ENCODE data around the gene CRHR1. TPM values are rescaled to one million over a fixed set of nuclear protein-coding genes. Genes with fewer than 3 reads are reported as not detected.
A peak's percentile ranks its signal among the peaks of the same experiment; 100 is the strongest.

Gene CRHR1
- polyA plus RNA-seq, 3 donors: not detected

DNA sequence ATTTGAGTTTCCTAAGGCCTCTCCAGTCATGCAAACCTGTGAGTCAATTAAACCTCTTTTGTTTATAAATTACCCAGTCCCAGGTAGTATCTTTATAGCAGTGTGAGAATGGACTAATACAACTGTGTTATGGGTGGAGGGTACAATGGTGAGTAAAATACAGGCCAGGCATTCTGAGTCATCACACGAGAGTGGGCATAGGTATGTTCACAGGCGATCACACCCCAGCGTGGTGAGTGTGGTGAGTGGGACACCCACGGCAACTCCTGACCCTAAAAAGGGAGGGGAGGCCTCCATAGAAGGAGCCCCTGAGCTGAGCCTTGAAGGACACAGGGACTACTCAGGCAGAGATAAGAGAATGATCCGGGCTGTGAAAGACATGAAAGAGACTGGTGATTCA lies 87.6 kb downstream of the CRHR1 start:
- no peak overlapping the region for H3K27ac ChIP-seq (ENCODE audit: low read depth in 1 of 2, low read length in 2 of 2)
- intact Hi-C loops (cut with micrococcal nuclease): no loop called here
- Mint-ChIP-seq H3K4me1 (peaks cover 7% of the 10 kb centered on the region), H3K9me3 (peaks cover 0 to 11% (median 6%) of the 10 kb centered on the region in 7 donors), H3K4me3 (no peak overlapping the region), H3K27me3 (ENCODE audit: low read depth in 3 of 3) (peaks cover 2 to 18% (median 9%) of the 10 kb centered on the region in 3 donors), H3K27ac (no peak overlapping the region), H3K36me3 (no peaks in the 10 kb centered on the region)
- no peak overlapping the region for H3K9ac ChIP-seq (ENCODE audit: insufficient read depth, low read length, poor library complexity, severe bottlenecking)
- no peaks in the 10 kb centered on the region for H4K20me1 ChIP-seq (ENCODE audit: insufficient read depth, low read length)
- H3K4me1 ChIP-seq (ENCODE audit: control insufficient read depth in 1 of 2, insufficient read depth in 2 of 2, low read length in 2 of 2): no peaks in the 10 kb centered on the region
- no peaks in the 10 kb centered on the region for H3K27me3 ChIP-seq (ENCODE audit: control insufficient read depth in 2 of 2, insufficient read depth in 2 of 2, low read length in 2 of 2)
- H3K4me3 ChIP-seq (replicated peaks in 1 of 3; ENCODE audit: low read depth in 2 of 3, low read length in 3 of 3): no peak overlapping the region
- H3K4me2 ChIP-seq (replicated peaks; ENCODE audit: extremely low read depth, low read length, poor library complexity, severe bottlenecking): no peak overlapping the region
- 93% methylated on average over 5 of the region's 5 CpGs for WGBS (ENCODE audit: insufficient coverage)
- no peaks in the 10 kb centered on the region for H3K9me3 ChIP-seq (replicated peaks in 1 of 2; ENCODE audit: control insufficient read depth in 1 of 2, insufficient read depth in 1 of 2, low read length in 2 of 2)
- no peaks in the 10 kb centered on the region for H3K79me2 ChIP-seq (ENCODE audit: insufficient read depth, low read length)
- no peaks in the 10 kb centered on the region for H3K36me3 ChIP-seq (replicated peaks in 1 of 2; ENCODE audit: control insufficient read depth in 1 of 2, insufficient read depth in 2 of 2, low read length in 2 of 2)
- TF ChIP-seq, protein P1, sequence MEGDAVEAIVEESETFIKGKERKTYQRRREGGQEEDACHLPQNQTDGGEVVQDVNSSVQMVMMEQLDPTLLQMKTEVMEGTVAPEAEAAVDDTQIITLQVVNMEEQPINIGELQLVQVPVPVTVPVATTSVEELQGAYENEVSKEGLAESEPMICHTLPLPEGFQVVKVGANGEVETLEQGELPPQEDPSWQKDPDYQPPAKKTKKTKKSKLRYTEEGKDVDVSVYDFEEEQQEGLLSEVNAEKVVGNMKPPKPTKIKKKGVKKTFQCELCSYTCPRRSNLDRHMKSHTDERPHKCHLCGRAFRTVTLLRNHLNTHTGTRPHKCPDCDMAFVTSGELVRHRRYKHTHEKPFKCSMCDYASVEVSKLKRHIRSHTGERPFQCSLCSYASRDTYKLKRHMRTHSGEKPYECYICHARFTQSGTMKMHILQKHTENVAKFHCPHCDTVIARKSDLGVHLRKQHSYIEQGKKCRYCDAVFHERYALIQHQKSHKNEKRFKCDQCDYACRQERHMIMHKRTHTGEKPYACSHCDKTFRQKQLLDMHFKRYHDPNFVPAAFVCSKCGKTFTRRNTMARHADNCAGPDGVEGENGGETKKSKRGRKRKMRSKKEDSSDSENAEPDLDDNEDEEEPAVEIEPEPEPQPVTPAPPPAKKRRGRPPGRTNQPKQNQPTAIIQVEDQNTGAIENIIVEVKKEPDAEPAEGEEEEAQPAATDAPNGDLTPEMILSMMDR (IDR thresholded peaks at IDR 0.05): no peak
- no peak overlapping the region for H2AFZ ChIP-seq (ENCODE audit: insufficient read depth, low read depth, low read length, poor library complexity, severe bottlenecking)
- no peak for DNase-seq

DNA sequence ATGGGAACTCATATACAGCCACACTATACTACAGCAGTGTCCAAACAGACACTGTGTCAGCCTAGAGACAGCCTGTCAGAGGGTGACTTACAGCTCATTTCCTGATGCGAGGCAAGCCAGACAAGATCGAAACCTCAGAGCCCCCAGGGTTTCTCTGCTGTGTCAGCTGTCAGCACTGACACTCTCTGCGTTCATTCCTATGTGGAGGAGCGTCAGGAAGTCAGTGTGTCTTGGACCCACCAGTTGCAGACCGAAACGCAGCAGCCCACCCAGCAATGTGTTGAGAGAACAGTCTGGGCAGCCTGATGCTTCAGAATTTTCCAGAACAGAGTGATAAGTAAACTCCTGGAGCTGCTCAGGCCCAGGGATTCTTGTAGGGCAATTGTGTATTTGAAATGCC lies 89.6 kb downstream of the CRHR1 start:
- Histone ChIP-seq H3K9me3 (replicated peaks in 1 of 2; ENCODE audit: control insufficient read depth in 1 of 2, insufficient read depth in 1 of 2, low read length in 2 of 2) (no peaks in the 10 kb centered on the region), H3K4me1 (ENCODE audit: control insufficient read depth in 1 of 2, insufficient read depth in 2 of 2, low read length in 2 of 2) (no peaks in the 10 kb centered on the region), H3K36me3 (replicated peaks in 1 of 2; ENCODE audit: control insufficient read depth in 1 of 2, insufficient read depth in 2 of 2, low read length in 2 of 2) (no peaks in the 10 kb centered on the region), H4K20me1 (ENCODE audit: insufficient read depth, low read length) (no peaks in the 10 kb centered on the region), H3K4me2 (replicated peaks; ENCODE audit: extremely low read depth, low read length, poor library complexity, severe bottlenecking) (no peak overlapping the region), H2AFZ (ENCODE audit: insufficient read depth, low read depth, low read length, poor library complexity, severe bottlenecking) (no peak overlapping the region), H3K27ac (ENCODE audit: low read depth in 1 of 2, low read length in 2 of 2) (no peak overlapping the region), H3K4me3 (replicated peaks in 1 of 3; ENCODE audit: low read depth in 2 of 3, low read length in 3 of 3) (no peak overlapping the region), H3K9ac (ENCODE audit: insufficient read depth, low read length, poor library complexity, severe bottlenecking) (no peak overlapping the region), H3K79me2 (ENCODE audit: insufficient read depth, low read length) (no peaks in the 10 kb centered on the region), H3K27me3 (ENCODE audit: control insufficient read depth in 2 of 2, insufficient read depth in 2 of 2, low read length in 2 of 2) (no peaks in the 10 kb centered on the region)
- H3K27me3 Mint-ChIP-seq (ENCODE audit: low read depth in 3 of 3): peaks cover 5 to 18% (median 9%) of the 10 kb centered on the region in 3 donors
- peaks cover 3 to 13% (median 5%) of the 10 kb centered on the region in 7 donors for H3K9me3 Mint-ChIP-seq
- TF ChIP-seq, protein P1 (IDR thresholded peaks at IDR 0.05): no peak
- no peak for DNase-seq
- 0% methylated on average over 6 of the region's 6 CpGs for WGBS (ENCODE audit: insufficient coverage)
- H3K36me3 Mint-ChIP-seq: no peaks in the 10 kb centered on the region
- H3K27ac Mint-ChIP-seq: no peak overlapping the region
- intact Hi-C loops (cut with micrococcal nuclease): no loop called here
- H3K4me3 Mint-ChIP-seq: peak overlapping the region in 1 of 2 donors; percentile 6
- no peaks in the 10 kb centered on the region for H3K4me1 Mint-ChIP-seq

All from CD14-positive monocyte (primary cell).